Tibial nerve (tissue), 3 donors: ENCODE results near the gene RAB1B.

Experiments
- CTCF ChIP-seq, 5 experiments: fragments of 200-600 bp in 3 of 5; fragments of 450-650 bp in 2 of 5; sonication (generic) in 3 of 5; IDR thresholded peaks; one replicate each; pipeline ENCODE4 v1.5.1; 2016 to 2019; ENCODE audit warnings: antibody characterized with exemption in 5 of 5, mild to moderate bottlenecking in 3 of 5, moderate library complexity in 2 of 5
- POLR2A ChIP-seq, 2 donors: fragments of 450-650 bp; IDR thresholded peaks; one replicate each; pipeline ENCODE4 v1.6.1; 2017; ENCODE audit warnings: antibody characterized with exemption in 2 of 2, mild to moderate bottlenecking in 2 of 2, moderate library complexity in 2 of 2

GRCh38 chr11:66280428-66280827 lies 12.0 kb downstream of the RAB1B start:
- TF ChIP-seq CTCF (IDR thresholded peaks at IDR 0.05) (no peak), POLR2A (IDR thresholded peaks at IDR 0.05) (no peak)
